Suprapubic skin (tissue), 4 donors: Measurements from ENCODE around the gene KATNIP.

ENCODE experiments used
- EP300 ChIP-seq: sonication (generic); formaldehyde crosslinking; IDR thresholded peaks from one replicate; pipeline ENCODE4 v1.6.1; 2017; ENCODE audit warnings: antibody characterized with exemption
- POLR2AphosphoS5 ChIP-seq, 3 donors: sonication (generic); formaldehyde crosslinking; IDR thresholded peaks; one replicate each; pipeline ENCODE4 v1.6.1; 2017; ENCODE audit warnings: antibody characterized with exemption in 3 of 3
- TF ChIP-seq, protein P1 (sequence below), 2 donors: fragments of 200-600 bp in 1 of 2; fragments of 450-650 bp in 1 of 2; sonication (generic) in 1 of 2; IDR thresholded peaks; one replicate each; pipeline ENCODE4 v1.5.1; 2016 to 2019; ENCODE audit warnings: antibody characterized with exemption in 2 of 2, mild to moderate bottlenecking in 1 of 2, moderate library complexity in 1 of 2

DNA sequence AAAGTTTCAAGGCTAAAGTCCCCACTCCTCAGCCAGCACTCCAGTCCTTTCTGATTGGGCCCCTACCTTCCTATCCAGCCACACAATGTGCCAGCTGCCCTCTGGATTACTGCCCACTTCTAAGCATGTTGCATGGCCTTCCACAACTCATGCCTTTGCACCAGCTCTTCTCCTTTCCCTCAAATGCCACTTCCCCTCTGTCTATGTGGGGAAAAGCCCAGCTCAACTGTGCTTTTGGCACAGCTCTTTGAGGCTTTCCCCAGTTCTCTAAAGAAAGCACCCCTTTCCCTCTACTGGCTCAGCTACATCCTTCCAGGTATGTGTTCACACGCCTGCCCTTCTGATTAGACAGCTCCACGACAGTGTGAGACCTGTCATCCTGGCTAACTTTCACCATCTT lies 18.8 kb upstream of the KATNIP start:
- TF ChIP-seq, protein P1, sequence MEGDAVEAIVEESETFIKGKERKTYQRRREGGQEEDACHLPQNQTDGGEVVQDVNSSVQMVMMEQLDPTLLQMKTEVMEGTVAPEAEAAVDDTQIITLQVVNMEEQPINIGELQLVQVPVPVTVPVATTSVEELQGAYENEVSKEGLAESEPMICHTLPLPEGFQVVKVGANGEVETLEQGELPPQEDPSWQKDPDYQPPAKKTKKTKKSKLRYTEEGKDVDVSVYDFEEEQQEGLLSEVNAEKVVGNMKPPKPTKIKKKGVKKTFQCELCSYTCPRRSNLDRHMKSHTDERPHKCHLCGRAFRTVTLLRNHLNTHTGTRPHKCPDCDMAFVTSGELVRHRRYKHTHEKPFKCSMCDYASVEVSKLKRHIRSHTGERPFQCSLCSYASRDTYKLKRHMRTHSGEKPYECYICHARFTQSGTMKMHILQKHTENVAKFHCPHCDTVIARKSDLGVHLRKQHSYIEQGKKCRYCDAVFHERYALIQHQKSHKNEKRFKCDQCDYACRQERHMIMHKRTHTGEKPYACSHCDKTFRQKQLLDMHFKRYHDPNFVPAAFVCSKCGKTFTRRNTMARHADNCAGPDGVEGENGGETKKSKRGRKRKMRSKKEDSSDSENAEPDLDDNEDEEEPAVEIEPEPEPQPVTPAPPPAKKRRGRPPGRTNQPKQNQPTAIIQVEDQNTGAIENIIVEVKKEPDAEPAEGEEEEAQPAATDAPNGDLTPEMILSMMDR (IDR thresholded peaks at IDR 0.05), result no peak
- no peak for TF ChIP-seq EP300
- no peak for TF ChIP-seq POLR2AphosphoS5 (IDR thresholded peaks at IDR 0.05)
